Mesenchymal stem cell (in vitro differentiated cells and primary cell): ENCODE measurements around the gene ALG12.

Source experiments
- DNase-seq: peaks from one replicate; pipeline ENCODE4 v3.0.0-alpha.2; 2013
- H2AFZ ChIP-seq: one replicate; pipeline ENCODE4 v1.6.1; 2013; ENCODE audit warnings: low read depth, mild to moderate bottlenecking, control low read depth, inconsistent platforms, low read length, moderate library complexity
- H2AK5ac ChIP-seq: 2 replicates; pipeline ENCODE4 v1.6.1; 2013; ENCODE audit warnings: low read length, moderate library complexity, mild to moderate bottlenecking, inconsistent platforms; ENCODE audit not compliant: severe bottlenecking
- H2BK120ac ChIP-seq: one replicate; pipeline ENCODE4 v1.6.1; 2013; ENCODE audit warnings: low read depth, mild to moderate bottlenecking, inconsistent platforms, low read length, moderate library complexity
- H2BK12ac ChIP-seq, 2 experiments: one replicate each; pipeline ENCODE4 v1.6.1; 2013; ENCODE audit warnings: inconsistent platforms in 2 of 2, low read length in 2 of 2, mild to moderate bottlenecking in 2 of 2, moderate library complexity in 2 of 2, control low read depth in 1 of 2
- H2BK15ac ChIP-seq: one replicate; pipeline ENCODE4 v1.6.1; 2013; ENCODE audit warnings: mild to moderate bottlenecking, low read depth, inconsistent platforms; ENCODE audit not compliant: poor library complexity, severe bottlenecking
- H2BK5ac ChIP-seq: 2 replicates; pipeline ENCODE4 v1.6.1; 2013; ENCODE audit warnings: low read depth, mild to moderate bottlenecking, low read length, control low read depth, inconsistent platforms; ENCODE audit not compliant: poor library complexity, severe bottlenecking
- H3K14ac ChIP-seq, 2 experiments: one replicate each; pipeline ENCODE4 v1.6.1; 2013; ENCODE audit warnings: inconsistent platforms in 2 of 2, low read length in 2 of 2, control low read depth in 1 of 2, mild to moderate bottlenecking in 1 of 2, moderate library complexity in 1 of 2
- H3K18ac ChIP-seq, 2 experiments: one replicate each; pipeline ENCODE4 v1.6.1; 2013; ENCODE audit warnings: inconsistent platforms in 2 of 2, low read length in 2 of 2, control low read depth in 1 of 2, low read depth in 1 of 2, mild to moderate bottlenecking in 1 of 2
- H3K23ac ChIP-seq, 2 experiments: one replicate each; pipeline ENCODE4 v1.6.1; 2013; ENCODE audit warnings: inconsistent platforms in 2 of 2, low read length in 2 of 2, mild to moderate bottlenecking in 2 of 2, moderate library complexity in 2 of 2, control low read depth in 1 of 2
- H3K27ac ChIP-seq: 2 replicates; pipeline ENCODE4 v1.5.1; 2013; ENCODE audit warnings: mild to moderate bottlenecking, moderate library complexity, low read length, control low read depth, inconsistent platforms; ENCODE audit not compliant: poor library complexity, severe bottlenecking
- H3K27me3 ChIP-seq, 2 experiments: 2 replicates each; pipeline versions ENCODE4 v1.6.1 to v1.7.0; 2013; ENCODE audit warnings: low read length in 2 of 2, mild to moderate bottlenecking in 2 of 2, moderate library complexity in 2 of 2, control low read depth in 1 of 2, inconsistent platforms in 1 of 2; ENCODE audit not compliant: control insufficient read depth in 1 of 2, insufficient read depth in 1 of 2
- H3K36me3 ChIP-seq, 2 experiments: 2 replicates each; pipeline versions ENCODE4 v1.6.1 to v1.7.0; 2013; ENCODE audit warnings: low read length in 2 of 2, control low read depth in 1 of 2, inconsistent platforms in 1 of 2, low read depth in 1 of 2, mild to moderate bottlenecking in 1 of 2; ENCODE audit not compliant: insufficient read depth in 2 of 2, control insufficient read depth in 1 of 2
- H3K4ac ChIP-seq, 2 experiments: one replicate each; pipeline ENCODE4 v1.6.1; 2013; ENCODE audit warnings: inconsistent platforms in 2 of 2, low read length in 2 of 2, mild to moderate bottlenecking in 2 of 2, moderate library complexity in 2 of 2, control low read depth in 1 of 2, low read depth in 1 of 2
- H3K4me1 ChIP-seq: 2 replicates; pipeline ENCODE4 v1.6.1; 2013; ENCODE audit warnings: low read depth, low read length, control low read depth; ENCODE audit not compliant: control insufficient read depth, insufficient read depth
- H3K4me2 ChIP-seq: 2 replicates; pipeline ENCODE4 v1.6.1; 2013; ENCODE audit warnings: low read length, mild to moderate bottlenecking, inconsistent platforms; ENCODE audit not compliant: poor library complexity, severe bottlenecking
- H3K4me3 ChIP-seq, 2 experiments: 2 replicates each; pipeline versions ENCODE4 v1.5.1 to v1.7.0; 2013; ENCODE audit warnings: low read length in 2 of 2, mild to moderate bottlenecking in 2 of 2, control low read depth in 1 of 2, low read depth in 1 of 2; ENCODE audit not compliant: insufficient read depth in 1 of 2
- H3K79me1 ChIP-seq: replicated peaks from 2 replicates; pipeline ENCODE4 v1.6.1; 2013; ENCODE audit warnings: mild to moderate bottlenecking, control low read depth, low read length, inconsistent platforms; ENCODE audit not compliant: poor library complexity, severe bottlenecking
- H3K9ac ChIP-seq: 2 replicates; pipeline ENCODE4 v1.7.0; 2013; ENCODE audit warnings: mild to moderate bottlenecking, low read length, moderate library complexity
- H3K9me3 ChIP-seq: 2 replicates; pipeline ENCODE4 v1.7.0; 2013; ENCODE audit warnings: mild to moderate bottlenecking, low read length; ENCODE audit not compliant: control insufficient read depth
- H4K8ac ChIP-seq: one replicate; pipeline ENCODE4 v1.6.1; 2013; ENCODE audit warnings: inconsistent platforms, mild to moderate bottlenecking, low read length, moderate library complexity
- H4K91ac ChIP-seq: one replicate; pipeline ENCODE4 v1.6.1; 2013; ENCODE audit warnings: mild to moderate bottlenecking, low read length, inconsistent platforms
- WGBS: methylation state at CpG from one replicate; pipeline ENCODE4 v1.1.7; 2013; ENCODE audit warnings: mixed read lengths; 5-methylcytosine and 5-hydroxymethylcytosine counted together

ALG12 gene

GRCh38 chr22:49954991-49955580 lies 36.8 kb upstream of the ALG12 start:
- Histone ChIP-seq H3K4me3 (no peak overlapping the region), H4K91ac (peak overlapping the region; percentile 1), H3K9me3 (no peaks in the 10 kb centered on the region), H2BK15ac (no peak overlapping the region), H3K4me1 (peaks cover 55% of the 10 kb centered on the region), H3K18ac (peak overlapping the region in 1 of 2 experiments; percentile 11), H2BK12ac (no peak overlapping the region), H2BK5ac (no peak overlapping the region), H3K27ac (no peak overlapping the region), H3K4me2 (no peak overlapping the region), H3K36me3 (no peaks in the 10 kb centered on the region), H2AFZ (no peak overlapping the region), H3K23ac (peak overlapping the region in 1 of 2 experiments; percentile 48), H2AK5ac (no peak overlapping the region), H2BK120ac (no peak overlapping the region), H3K9ac (no peak overlapping the region), H3K27me3 (no peaks in the 10 kb centered on the region), H3K4ac (no peak overlapping the region), H4K8ac (no peak overlapping the region), H3K79me1 (peaks cover 2% of the 10 kb centered on the region), H3K14ac (peak overlapping the region in 1 of 2 experiments; percentile 60)
- DNase-seq, result no peak
- 90% methylated on average over 15 of the region's 15 CpGs for WGBS

GRCh38 chr22:49954354-49954753 lies 36.1 kb upstream of the ALG12 start:
- Histone ChIP-seq H3K79me1 (no peaks in the 10 kb centered on the region), H3K23ac (no peak overlapping the region), H2BK120ac (no peak overlapping the region), H3K36me3 (no peaks in the 10 kb centered on the region), H3K4me3 (no peak overlapping the region), H4K91ac (peak overlapping the region; percentile 60), H3K9me3 (no peaks in the 10 kb centered on the region), H3K14ac (peak overlapping the region in 1 of 2 experiments; percentile 39), H3K18ac (peak overlapping the region; percentile 6 to 49), H2AK5ac (peak overlapping the region; percentile 98), H3K4me1 (peaks cover 50% of the 10 kb centered on the region), H2BK15ac (peak overlapping the region; percentile 96), H3K27me3 (no peaks in the 10 kb centered on the region), H2BK12ac (peak overlapping the region in 1 of 2 experiments; percentile 38), H4K8ac (no peak overlapping the region), H3K9ac (no peak overlapping the region), H2BK5ac (no peak overlapping the region), H3K4me2 (no peak overlapping the region), H3K27ac (no peak overlapping the region), H2AFZ (no peak overlapping the region), H3K4ac (no peak overlapping the region)
- 89% methylated on average over 8 of the region's 8 CpGs for WGBS
- DNase-seq, result no peak

- 86% methylated on average over 18 of the region's 18 CpGs for WGBS
- Histone ChIP-seq H2BK120ac (peak overlapping the region; percentile 9), H4K91ac (peak overlapping the region; percentile 57), H3K4me2 (no peak overlapping the region), H3K36me3 (no peaks in the 10 kb centered on the region), H3K79me1 (no peaks in the 10 kb centered on the region), H3K9ac (no peak overlapping the region), H3K4me3 (no peak overlapping the region), H2AK5ac (peak overlapping the region; percentile 98), H2BK5ac (no peak overlapping the region), H3K27me3 (no peaks in the 10 kb centered on the region), H3K27ac (no peak overlapping the region), H3K18ac (peak overlapping the region; percentile 25 to 49), H3K4ac (peak overlapping the region in 1 of 2 experiments; percentile 42), H3K14ac (peak overlapping the region in 1 of 2 experiments; percentile 21), H2BK12ac (peak overlapping the region in 1 of 2 experiments; percentile 70), H4K8ac (no peak overlapping the region), H3K4me1 (peaks cover 48% of the 10 kb centered on the region), H2AFZ (no peak overlapping the region), H2BK15ac (peak overlapping the region; percentile 96), H3K23ac (no peak overlapping the region), H3K9me3 (no peaks in the 10 kb centered on the region)
- DNase-seq, result no peak
Measured at GRCh38 chr22:49953680-49954344, 35.6 kb upstream of the ALG12 start.

- Histone ChIP-seq H2BK12ac (peak overlapping the region; percentile 7 to 70), H3K4me3 (no peak overlapping the region), H2BK120ac (no peak overlapping the region), H2BK15ac (peak overlapping the region; percentile 79), H3K27me3 (no peaks in the 10 kb centered on the region), H3K14ac (peak overlapping the region in 1 of 2 experiments; percentile 76), H2AK5ac (peak overlapping the region; percentile 98), H3K4me1 (peaks cover 48% of the 10 kb centered on the region), H3K4me2 (no peak overlapping the region), H2BK5ac (peak overlapping the region; percentile 67), H3K79me1 (no peaks in the 10 kb centered on the region), H3K36me3 (no peaks in the 10 kb centered on the region), H4K91ac (peak overlapping the region; percentile 83), H3K23ac (no peak overlapping the region), H3K27ac (no peak overlapping the region), H3K9me3 (no peaks in the 10 kb centered on the region), H3K18ac (peak overlapping the region; percentile 14 to 94), H3K4ac (peak overlapping the region; percentile 25 to 47), H2AFZ (no peak overlapping the region), H3K9ac (no peak overlapping the region), H4K8ac (peak overlapping the region; percentile 52)
- WGBS, result 95% methylated on average over 20 of the region's 20 CpGs
- no peak for DNase-seq
Measured at GRCh38 chr22:49953027-49953679, 34.9 kb upstream of the ALG12 start.
